GM19468 (cell line): Measurements from ENCODE around the gene KCNT1.

Source experiments
- ATAC-seq: cut with Tn5 transposase; IDR thresholded peaks from one replicate; pipeline ENCODE4 v1.9.1; 2021; ENCODE audit warnings: mild to moderate bottlenecking, moderate library complexity, moderate number of reproducible peaks; ENCODE audit not compliant: unreplicated experiment; ENCODE audit errors: extremely low read depth

The KCNT1 gene

DNA sequence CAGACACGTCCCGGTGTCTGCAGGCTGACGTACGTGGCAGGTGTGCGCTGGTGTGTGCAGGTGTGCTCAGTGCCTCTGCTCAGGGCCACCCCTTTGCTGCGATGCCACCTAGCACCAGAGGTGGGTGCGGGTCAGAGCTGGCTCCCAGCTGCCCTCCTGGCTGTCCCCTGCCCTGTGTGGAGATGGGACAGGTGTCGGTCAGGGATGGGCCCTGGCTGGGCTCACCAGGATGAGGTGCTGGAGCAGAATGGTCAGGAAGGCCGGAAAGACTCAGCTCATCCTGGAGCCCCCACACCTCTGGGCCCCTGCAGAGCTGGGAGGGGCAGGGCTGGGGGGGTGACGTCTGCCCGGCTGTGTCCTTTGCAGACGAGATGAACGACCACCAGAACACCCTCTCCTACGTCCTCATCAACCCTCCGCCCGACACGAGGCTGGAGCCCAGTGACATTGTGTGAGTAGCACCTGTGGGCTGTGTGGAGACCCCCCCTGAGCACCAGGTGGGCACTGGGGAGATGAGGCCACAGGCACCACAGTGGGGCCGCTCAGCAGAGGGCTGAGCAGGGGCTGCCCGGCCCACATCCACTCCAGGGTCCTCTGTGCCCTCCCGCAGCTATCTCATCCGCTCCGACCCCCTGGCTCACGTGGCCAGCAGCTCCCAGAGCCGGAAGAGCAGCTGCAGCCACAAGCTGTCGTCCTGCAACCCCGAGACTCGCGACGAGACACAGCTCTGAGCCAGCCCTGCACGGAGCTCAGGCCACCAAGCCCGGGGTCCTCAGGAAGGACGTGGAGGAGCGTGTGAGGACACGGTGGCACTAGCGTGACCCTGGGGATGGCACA is 89.7 kb downstream of the KCNT1 start:
- no peak for ATAC-seq

DNA sequence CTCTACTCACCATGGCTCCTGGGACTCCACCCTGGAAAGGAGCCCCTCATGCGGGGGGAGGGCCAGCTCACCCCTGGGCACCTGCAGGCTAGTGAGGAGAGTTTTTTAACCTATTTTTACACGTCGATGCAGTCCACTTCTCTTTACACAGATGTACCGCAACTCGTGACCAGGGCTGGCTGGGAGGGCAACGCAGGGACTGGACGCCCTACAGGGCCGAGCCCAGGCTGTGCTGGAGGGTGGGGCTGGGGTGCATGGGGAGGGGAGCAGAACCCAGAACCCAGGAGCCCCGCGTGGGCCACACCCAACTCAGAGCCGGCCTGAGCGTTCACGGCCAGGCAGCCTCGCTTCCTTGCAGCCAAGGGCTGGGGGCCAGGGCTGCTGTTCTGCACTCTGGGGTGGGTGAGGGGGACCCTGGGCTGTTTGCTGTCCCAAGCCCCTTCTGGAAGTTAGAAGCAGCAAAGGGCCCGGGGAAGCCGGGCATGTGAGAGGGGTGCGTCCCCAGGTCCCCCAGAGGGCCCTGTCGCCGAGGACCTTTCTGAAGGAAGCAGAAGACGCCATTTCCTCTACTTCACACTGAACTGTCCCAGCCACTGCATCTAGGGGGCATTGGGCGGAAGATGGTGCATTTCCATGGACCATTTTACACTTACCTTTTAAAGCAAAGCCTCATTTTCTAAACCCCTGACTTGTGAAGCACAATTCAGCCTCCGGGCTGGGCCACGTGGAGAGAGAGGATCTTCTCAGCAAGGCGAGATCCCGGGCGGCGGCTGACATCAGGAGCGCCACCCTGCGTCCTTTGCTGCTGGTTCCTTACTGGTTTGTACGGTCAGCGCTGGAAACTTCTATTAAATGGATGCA is 90.5 kb downstream of the KCNT1 start:
- ATAC-seq = no peak

DNA sequence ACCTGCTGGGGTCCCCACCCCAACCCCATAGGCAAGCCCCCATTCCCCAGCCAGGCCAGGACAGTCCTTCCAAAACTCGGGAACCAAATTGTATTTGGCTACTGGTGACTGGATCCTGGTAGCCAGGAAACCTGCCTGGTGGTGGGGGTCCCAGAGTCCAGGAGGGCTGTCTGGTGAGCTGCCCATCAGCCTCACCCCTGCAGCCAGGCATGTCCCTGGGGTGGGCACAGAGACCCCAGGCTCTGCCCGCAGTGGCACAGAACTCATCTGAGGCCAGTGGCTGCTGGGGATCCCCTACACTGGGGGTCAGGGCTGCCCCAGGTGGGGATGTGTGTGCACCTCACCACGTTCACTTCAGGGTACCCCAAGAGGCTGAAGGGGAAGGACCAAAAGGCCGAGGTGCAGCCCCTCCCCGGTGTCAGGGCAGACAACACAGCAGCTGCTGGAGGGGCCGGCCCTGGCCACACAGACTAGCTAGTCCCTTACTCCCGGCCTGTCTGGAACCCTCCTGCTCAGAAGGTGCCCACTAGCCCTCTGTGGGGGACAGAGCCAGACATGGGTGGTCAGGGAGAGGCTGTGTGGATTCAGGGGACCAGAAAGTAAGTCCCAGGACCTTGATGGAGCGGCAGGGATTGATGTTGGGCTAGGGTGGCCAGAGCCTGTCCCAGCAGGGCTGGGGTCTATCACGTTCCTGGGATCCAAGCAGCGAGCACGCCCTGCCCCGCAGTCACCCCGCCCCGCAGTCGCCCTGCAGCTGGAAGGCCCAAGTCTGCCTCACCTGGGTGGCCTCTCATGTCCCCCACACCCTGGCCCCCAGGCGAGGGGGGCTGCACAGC is 91.5 kb downstream of the KCNT1 start:
- ATAC-seq = no peak

DNA sequence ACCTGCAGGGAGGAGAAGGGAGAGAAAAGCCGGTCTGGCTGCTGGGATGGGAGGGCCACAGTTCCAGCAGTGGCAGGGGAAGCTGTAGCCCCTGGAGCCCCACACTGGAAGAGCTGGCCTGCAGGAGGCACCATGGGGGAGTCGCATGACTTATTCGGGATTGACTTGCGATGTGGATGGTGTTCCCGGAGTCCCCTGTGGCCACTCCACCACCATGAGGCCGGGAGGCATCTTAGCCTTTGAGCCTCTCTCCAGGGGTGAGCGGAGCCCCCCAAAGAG is 92.0 kb downstream of the KCNT1 start:
- no peak for ATAC-seq

DNA sequence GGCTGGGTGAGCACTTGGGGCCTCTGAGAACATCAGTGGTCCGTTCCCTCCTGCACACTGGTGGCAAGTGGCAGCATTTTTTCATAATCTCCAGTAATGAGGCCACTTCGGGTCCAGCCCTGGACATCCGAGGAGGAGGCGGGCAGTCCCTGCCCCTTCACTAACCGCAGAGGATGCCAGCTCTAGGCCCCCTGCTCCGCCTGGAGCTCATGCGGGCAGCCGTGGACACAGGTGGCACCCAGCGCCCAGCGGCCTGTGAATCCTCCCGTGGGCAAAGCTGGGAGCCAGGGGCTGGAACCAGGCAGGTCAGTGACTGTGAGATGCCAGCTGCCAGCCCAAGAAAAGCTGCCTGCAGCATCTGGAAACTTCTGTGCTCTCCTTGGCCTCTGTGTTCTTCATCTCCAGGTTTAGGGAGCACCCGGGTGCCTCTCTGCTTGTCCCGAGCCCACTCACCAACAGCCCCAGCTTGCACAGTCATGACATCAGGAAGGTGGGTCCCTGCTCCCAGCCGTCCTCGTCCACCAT is 92.4 kb downstream of the KCNT1 start:
- no peak for ATAC-seq

DNA sequence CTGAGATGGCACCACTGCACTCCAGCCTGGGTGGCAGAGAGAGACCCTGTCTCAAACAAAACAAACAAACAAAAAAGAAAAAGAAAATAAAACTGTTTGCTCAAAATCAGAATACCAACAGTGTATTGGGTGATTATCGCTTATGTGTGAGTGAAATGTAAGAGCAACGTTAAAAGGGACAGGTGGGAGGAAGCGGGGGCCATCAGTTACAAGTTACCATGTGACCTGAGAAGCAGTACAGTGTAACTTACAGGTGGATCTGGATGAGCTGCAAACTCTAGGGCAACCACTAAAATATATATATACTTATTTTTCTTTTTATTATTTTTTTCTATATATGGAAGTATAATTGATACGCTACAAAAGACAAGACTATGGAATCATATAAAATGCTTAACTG is 93.4 kb downstream of the KCNT1 start:
- ATAC-seq = no peak

DNA sequence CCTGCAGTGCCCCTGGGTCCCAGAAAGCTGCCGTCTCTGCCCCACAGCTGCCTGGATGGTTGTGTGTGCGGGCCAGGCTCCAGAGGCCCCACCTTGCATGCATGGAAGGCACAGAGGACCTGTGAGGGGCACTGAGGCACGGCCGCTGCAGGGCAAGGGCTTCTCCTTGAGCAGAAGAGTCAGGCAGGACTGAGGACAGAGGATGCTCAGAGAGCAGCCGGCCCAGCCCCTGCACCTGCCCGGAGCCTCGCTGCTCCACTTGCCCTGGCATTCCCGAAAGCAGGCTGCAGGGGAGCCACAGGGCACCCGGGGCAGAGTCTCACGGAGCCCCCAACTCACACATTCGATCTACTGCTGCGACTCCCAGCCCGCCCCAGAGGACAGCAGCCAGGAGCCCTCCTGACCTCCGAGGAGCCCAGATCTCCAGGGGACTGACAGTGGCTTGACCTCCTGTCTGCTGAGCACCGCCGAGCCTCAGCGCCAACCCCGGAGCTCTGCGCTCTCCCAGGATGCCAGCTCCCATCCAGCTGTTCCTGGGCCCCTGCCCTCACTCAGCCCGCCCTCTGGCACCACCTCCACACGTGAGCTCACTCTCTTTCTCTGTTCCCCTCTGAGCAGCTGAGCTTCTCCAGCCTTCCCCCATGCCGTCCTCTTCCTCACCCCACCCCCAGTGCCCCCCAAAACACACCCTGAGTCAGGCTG is 95.0 kb downstream of the KCNT1 start:
- ATAC-seq = no peak

DNA sequence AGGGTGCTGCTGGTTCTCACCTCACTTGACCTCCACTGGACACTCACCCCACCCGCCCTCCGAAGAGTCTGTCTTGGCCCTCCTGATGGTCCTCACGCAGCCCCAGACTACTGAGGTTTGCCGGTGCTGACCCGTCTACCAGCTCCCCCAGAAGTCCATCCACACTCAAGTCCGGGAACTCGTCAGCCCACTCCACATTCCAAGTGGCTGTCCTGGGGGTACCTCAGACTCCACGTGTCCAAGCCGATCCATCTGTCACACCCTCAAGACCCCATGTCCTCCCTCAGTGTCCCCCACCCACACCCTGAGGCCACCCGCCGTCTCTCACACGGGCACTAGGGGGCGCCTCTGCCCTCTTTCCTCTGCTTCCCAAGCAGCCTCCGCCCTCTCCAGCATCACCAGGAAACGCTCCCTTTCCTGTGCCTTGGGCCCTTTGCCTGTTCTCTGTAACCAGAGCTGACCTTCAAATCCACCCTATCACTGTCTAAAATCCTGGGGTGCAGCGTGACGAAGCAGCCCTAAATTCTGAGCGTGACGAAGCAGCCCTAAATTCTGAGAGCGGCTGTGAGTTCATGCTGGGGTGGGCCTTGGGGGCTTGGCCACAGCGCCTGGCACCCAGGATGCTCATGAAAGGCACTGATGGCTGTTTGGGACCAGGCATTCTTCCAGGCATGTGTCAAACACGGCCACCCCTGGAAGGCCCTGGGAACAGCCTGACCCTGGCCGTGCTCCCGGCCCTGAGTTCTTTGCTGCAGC is 95.7 kb downstream of the KCNT1 start:
- no peak for ATAC-seq

DNA sequence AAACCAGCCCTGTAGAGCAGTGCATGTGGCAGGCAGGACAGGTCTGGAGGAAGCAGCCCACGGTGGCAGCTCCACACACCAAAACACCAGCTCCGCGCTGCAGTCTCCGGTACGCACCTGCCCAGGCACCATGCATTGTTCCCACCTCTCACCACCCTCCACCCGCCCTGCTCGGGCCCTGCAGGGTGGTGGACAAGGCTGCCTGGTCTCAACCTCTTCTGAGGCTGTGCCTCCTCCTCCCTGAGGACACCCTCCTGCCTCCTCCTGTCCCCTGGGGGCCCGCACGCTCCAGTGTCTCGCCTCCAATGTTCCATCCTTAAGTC is 96.2 kb downstream of the KCNT1 start:
- no peak for ATAC-seq

DNA sequence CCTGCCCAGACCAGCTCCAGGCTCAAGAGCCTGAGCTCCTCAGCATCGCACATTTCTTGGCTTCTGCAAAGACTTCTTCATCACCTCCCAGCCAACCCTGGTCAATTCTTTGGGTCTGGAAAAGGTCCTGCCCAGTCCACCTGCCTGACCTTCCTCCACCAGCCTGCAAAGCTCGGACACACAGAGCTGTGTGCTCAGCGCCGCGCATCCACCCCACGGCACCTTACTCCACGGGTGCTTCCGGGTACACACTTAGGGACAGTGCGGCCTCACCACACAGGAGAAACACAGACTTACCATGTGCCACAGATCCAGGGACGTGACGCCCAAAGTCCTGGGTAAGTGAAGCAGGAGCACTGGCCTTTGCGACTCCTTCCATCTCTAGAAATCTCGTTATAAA is 97.3 kb downstream of the KCNT1 start:
- no peak for ATAC-seq

DNA sequence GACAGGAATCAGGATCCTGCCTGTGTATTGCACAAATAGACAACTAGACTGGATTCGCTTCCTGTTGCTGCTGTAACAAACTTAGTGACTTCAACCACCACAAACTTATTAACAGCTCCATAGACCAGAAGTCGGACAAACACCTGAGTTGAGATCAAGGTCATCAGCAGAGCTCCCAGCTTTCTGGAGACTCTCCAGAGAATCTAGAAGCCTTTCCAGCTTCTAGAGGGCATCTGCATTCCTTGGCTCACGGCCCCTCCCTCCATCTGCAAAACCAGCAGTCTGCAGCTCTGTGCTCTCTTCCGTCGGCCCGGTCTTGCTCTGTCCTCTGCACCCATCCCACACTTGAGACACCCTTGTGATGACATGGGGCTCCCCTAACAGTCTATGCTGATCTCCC is 99.1 kb downstream of the KCNT1 start:
- ATAC-seq = no peak

DNA sequence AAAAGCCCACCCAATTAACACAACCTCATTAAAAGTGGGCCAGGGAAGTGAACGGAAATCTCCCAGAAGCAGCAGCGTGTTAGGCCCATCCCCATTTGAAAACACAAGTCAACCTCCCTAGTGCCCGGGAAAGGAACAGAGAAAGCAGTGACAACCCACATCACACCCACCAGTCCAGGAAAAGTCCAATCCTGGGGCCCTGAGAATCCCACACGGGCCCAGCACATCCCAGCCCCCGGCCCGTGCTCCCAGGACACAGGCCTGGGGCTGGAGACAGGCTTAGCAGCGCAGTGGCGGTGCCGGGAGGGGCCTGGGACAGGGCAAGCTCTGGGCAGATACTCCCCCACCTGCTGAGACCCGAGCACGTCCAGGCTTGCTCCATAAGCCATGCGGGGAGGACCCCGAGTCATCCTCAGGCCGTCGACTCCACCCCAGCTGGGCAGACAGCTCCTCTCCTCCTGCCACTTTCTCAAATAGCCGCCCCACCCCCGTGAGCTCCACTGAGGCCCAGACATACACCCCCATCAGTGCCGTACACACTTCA is 101.0 kb downstream of the KCNT1 start:
- ATAC-seq = no peak

DNA sequence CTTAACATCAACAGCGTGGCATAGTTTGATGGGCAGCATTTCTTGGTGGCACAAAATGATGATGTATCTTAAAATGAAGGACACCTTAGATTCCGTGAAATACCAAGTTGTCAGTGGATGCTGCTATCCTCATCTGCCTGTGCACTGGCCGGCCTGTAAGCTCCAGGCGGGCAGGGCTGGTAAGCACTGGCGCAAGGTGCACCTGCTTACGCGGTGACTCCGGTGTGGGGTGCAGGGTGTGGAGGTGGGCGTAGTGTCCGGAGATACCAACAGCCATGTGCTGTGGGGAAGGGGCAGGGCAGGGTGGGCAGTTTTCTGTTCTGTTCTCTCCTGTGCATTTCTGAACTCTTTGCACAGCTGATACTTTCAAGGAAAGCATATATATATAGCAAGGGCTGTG is 101.5 kb downstream of the KCNT1 start:
- ATAC-seq = no peak

DNA sequence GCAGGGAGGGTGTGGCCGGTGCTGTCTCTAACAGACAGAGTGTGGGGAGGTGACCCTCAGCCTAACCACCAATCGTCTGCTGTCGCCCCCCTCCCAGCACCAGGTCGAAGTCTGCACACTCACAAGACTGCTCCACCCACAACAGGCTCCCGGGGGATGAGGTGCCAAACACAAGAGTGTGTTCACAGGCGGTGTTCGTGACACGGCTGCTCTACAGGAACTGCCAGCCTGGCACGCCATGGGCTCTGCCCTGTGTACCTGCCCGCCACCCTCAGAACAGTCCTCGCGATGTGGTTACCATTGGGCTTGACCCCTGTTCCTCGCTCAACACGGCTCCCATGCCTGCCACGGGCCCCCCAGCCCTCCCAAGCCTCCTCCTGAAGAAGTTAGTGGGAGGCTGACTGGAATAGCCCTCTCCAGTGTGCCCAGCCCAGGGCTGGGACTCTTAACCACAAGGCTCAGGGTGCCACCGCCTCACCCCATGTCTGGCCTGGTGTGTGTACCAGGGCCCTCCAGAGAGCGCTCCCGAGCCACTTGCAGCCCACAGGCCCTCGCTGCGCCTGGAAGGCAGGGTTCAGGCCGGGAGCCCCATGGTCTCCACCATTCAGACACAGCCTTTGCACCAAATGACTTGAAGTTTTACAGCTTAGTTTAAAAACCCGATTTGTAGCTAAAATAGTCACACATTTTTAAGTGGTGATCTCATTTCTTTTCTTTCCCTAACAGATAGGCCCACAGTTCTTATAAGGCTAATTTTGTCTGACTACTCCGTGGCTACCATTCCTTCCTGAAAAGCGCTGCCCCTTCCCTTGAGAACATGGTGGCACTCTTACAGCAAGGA is 102.8 kb downstream of the KCNT1 start:
- no peak for ATAC-seq

DNA sequence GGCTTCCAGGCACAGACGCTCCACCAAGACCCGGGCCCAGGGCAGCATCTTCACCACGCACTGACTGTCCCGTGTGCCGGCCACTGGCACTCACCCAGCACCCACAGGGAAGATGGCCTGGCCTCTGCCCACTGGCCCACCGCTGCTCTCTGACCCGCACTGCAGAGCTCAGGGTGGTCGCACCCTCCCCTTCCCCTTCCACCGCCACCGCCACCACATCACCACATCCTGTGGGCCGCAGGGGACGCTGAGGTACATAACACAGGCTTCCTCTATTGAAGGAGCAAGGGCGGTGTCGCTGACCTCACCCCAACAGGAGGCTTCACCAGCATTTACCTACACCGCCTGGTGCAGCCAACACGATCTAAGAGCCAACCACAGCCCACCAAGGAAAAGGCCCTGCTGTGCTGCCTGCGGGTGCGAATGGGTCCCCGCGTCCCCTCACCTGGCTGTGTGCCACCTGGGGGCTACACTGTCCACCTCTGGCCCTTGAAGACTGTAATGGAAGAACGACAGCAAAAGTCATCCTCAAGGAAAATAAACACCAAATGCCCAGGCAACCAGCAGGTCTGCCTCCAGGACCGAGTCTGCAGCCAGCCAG is 103.5 kb downstream of the KCNT1 start:
- no peak for ATAC-seq

DNA sequence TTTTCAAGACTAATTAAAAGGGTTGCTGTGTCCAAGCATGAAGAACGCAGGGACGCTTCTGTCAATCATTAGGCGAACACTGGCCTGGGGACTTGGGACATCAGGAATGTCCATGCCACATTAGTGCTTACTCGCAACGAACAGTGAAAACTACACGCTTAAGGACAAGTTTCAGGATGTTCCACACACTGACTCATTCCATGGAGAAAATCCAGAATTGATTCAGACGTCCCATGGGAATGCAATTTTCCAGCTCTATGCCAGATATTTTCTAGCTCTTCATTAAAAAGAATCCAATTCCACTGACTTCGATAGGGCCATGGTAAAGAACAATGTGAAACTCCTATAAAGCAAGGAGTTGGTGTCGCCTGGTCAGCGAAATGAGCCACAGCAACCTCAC is 107.2 kb downstream of the KCNT1 start:
- no peak for ATAC-seq

DNA sequence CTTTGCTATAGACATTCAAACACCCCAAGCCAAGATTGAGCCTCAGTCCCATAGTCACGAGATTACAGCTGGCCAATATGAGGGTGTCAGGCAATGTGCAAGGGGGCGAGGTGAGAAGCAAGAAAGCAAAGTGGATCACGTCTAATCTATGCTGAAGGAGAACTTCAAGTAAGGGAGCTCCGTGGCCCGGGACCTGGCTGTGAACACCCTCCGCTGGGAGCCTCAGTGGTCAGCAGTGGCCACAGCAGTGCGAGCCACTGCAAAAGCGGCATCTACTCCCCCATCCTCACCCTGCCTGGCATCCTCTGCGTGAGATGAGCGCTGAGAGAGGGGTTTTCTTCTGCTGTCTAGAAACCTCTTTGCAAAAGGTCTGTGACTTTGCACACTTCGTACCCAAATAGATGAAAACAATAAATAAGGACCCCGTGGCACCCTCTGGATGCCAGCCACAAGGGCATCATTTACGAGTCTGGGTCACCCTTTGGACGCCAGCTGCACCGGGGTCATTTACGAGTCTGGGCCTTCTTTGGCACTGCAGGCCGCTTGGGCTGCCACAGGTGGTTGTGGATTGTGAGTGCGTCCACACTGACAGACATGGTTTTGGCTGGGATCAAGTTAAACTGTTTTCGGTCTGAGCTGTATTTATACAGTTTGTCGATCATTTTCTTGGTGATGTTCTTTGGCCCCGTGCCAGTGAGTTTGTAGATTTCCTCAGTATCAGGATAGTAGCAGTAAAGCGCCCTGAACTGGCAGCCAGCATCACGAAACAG is 109.0 kb downstream of the KCNT1 start:
- no peak for ATAC-seq
